Measurements from ENCODE around the gene MACIR.
A peak's percentile ranks its signal among the peaks of the same experiment; 100 is the strongest.

MACIR gene

GRCh38 chr5:103228061-103228460 lies 30.5 kb upstream of the MACIR start:
- Histone ChIP-seq H4K91ac (ENCODE audit: low read depth, low read length) (no peak overlapping the region), H3K9me3 (ENCODE audit: insufficient read depth, low read depth, low read length) (peaks cover 2% of the 10 kb centered on the region), H2AFZ (ENCODE audit: insufficient read depth, low read length, poor library complexity) (no peak overlapping the region)

DNA sequence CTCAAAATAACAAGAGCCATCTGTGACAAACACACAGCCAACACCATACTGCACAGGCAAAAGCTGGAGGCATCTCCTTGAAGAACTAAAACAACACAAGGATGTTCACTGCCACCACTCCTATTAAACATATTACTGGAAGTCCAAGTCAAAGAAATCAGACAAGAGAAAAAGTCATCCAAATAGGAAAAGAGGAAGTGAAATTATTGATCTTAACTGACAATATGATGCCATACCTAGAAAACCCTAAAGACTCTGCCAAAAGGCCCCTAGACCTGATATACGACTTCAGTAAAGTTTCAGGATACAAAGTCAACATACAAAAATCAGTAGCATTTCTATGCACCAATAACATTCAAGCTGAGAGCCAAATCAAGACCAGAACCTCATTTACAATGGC lies 30.0 kb upstream of the MACIR start:
- Histone ChIP-seq H3K4ac (ENCODE audit: low read depth, low read length) (no peak overlapping the region), H3K9ac (ENCODE audit: low read length) (no peak overlapping the region), H3K9me3 (ENCODE audit: insufficient read depth, low read depth, low read length) (peaks cover 2% of the 10 kb centered on the region), H3K4me2 (ENCODE audit: low read length) (no peak overlapping the region), H4K12ac (ENCODE audit: low read depth, low read length) (no peak overlapping the region), H3K14ac (ENCODE audit: low read length) (no peak overlapping the region), H3K79me2 (ENCODE audit: control insufficient read depth, insufficient read depth, low read length, poor library complexity) (no peaks in the 10 kb centered on the region), H4K8ac (ENCODE audit: low read depth, low read length) (no peak overlapping the region), H3K36me3 (ENCODE audit: control insufficient read depth in 1 of 2, insufficient read depth in 2 of 2, low read length in 2 of 2) (no peaks in the 10 kb centered on the region), H3K18ac (ENCODE audit: low read length) (no peak overlapping the region), H2AFZ (ENCODE audit: insufficient read depth, low read length, poor library complexity) (no peak overlapping the region), H2BK5ac (ENCODE audit: low read depth, low read length, poor library complexity) (no peak overlapping the region), H3K4me3 (ENCODE audit: low read depth, low read length) (no peak overlapping the region), H3K23ac (ENCODE audit: low read length) (no peak overlapping the region), H2BK120ac (ENCODE audit: insufficient read depth, low read length, poor library complexity) (no peak overlapping the region), H2BK12ac (ENCODE audit: low read length) (no peak overlapping the region), H3K4me1 (ENCODE audit: control insufficient read depth in 1 of 2, insufficient read depth in 2 of 2, low read length in 2 of 2) (peaks cover 0 to 3% of the 10 kb centered on the region in 2 experiments), H3K27ac (ENCODE audit: low read depth, low read length) (no peak overlapping the region), H3K27me3 (ENCODE audit: insufficient read depth, low read length) (no peaks in the 10 kb centered on the region), H2AK5ac (ENCODE audit: low read length) (no peak overlapping the region), H4K91ac (ENCODE audit: low read depth, low read length) (no peak overlapping the region), H3K79me1 (ENCODE audit: low read length) (no peaks in the 10 kb centered on the region)
- no CpG with 5 or more reads among the region's 1 CpG for WGBS (ENCODE audit: extremely low coverage, insufficient coverage, insufficient read length)
- no peak for DNase-seq

More at GRCh38 chr5:103228061-103228460, 30.5 kb upstream of the MACIR start:
- no CpG with 5 or more reads among the region's 5 CpGs for WGBS (ENCODE audit: extremely low coverage, insufficient coverage, insufficient read length)
- Histone ChIP-seq H3K79me2 (ENCODE audit: control insufficient read depth, insufficient read depth, low read length, poor library complexity) (no peaks in the 10 kb centered on the region), H3K27me3 (ENCODE audit: insufficient read depth, low read length) (no peaks in the 10 kb centered on the region), H3K9ac (ENCODE audit: low read length) (no peak overlapping the region), H3K4me3 (ENCODE audit: low read depth, low read length) (no peak overlapping the region), H3K4ac (ENCODE audit: low read depth, low read length) (no peak overlapping the region), H3K23ac (ENCODE audit: low read length) (no peak overlapping the region), H3K27ac (ENCODE audit: low read depth, low read length) (no peak overlapping the region), H2BK5ac (ENCODE audit: low read depth, low read length, poor library complexity) (no peak overlapping the region), H3K36me3 (ENCODE audit: control insufficient read depth in 1 of 2, insufficient read depth in 2 of 2, low read length in 2 of 2) (no peaks in the 10 kb centered on the region), H2BK120ac (ENCODE audit: insufficient read depth, low read length, poor library complexity) (no peak overlapping the region), H4K8ac (ENCODE audit: low read depth, low read length) (no peak overlapping the region), H2AK5ac (ENCODE audit: low read length) (no peak overlapping the region), H3K4me2 (ENCODE audit: low read length) (no peak overlapping the region), H3K79me1 (ENCODE audit: low read length) (no peaks in the 10 kb centered on the region), H3K4me1 (ENCODE audit: control insufficient read depth in 1 of 2, insufficient read depth in 2 of 2, low read length in 2 of 2) (peaks cover 0 to 3% of the 10 kb centered on the region in 2 experiments), H4K12ac (ENCODE audit: low read depth, low read length) (no peak overlapping the region), H3K14ac (ENCODE audit: low read length) (no peak overlapping the region), H2BK12ac (ENCODE audit: low read length) (no peak overlapping the region), H3K18ac (ENCODE audit: low read length) (no peak overlapping the region)
- DNase-seq: no peak

- Histone ChIP-seq H3K9ac (ENCODE audit: low read length) (no peak overlapping the region), H4K8ac (ENCODE audit: low read depth, low read length) (no peak overlapping the region), H3K36me3 (ENCODE audit: control insufficient read depth in 1 of 2, insufficient read depth in 2 of 2, low read length in 2 of 2) (no peaks in the 10 kb centered on the region), H3K27me3 (ENCODE audit: insufficient read depth, low read length) (no peaks in the 10 kb centered on the region), H2BK12ac (ENCODE audit: low read length) (no peak overlapping the region), H2BK120ac (ENCODE audit: insufficient read depth, low read length, poor library complexity) (no peak overlapping the region), H3K4me2 (ENCODE audit: low read length) (no peak overlapping the region), H2BK5ac (ENCODE audit: low read depth, low read length, poor library complexity) (no peak overlapping the region), H3K23ac (ENCODE audit: low read length) (no peak overlapping the region), H3K9me3 (ENCODE audit: insufficient read depth, low read depth, low read length) (no peaks in the 10 kb centered on the region), H2AFZ (ENCODE audit: insufficient read depth, low read length, poor library complexity) (no peak overlapping the region), H2AK5ac (ENCODE audit: low read length) (no peak overlapping the region), H3K4me1 (ENCODE audit: control insufficient read depth in 1 of 2, insufficient read depth in 2 of 2, low read length in 2 of 2) (peaks cover 0 to 2% of the 10 kb centered on the region in 2 experiments), H4K12ac (ENCODE audit: low read depth, low read length) (no peak overlapping the region), H4K91ac (ENCODE audit: low read depth, low read length) (no peak overlapping the region), H3K14ac (ENCODE audit: low read length) (no peak overlapping the region), H3K18ac (ENCODE audit: low read length) (no peak overlapping the region), H3K79me2 (ENCODE audit: control insufficient read depth, insufficient read depth, low read length, poor library complexity) (no peaks in the 10 kb centered on the region), H3K4me3 (ENCODE audit: low read depth, low read length) (no peak overlapping the region), H3K79me1 (ENCODE audit: low read length) (peaks cover 2% of the 10 kb centered on the region), H3K4ac (ENCODE audit: low read depth, low read length) (no peak overlapping the region), H3K27ac (ENCODE audit: low read depth, low read length) (no peak overlapping the region)
- WGBS (ENCODE audit: extremely low coverage, insufficient coverage, insufficient read length): no CpG with 5 or more reads among the region's 7 CpGs
- DNase-seq: peak in 1 of 2 donors; percentile 71
Observed at GRCh38 chr5:103232393-103232999, 26.1 kb upstream of the MACIR start.

- no peaks in the 10 kb centered on the region for H3K79me2 ChIP-seq (ENCODE audit: control insufficient read depth, insufficient read depth, low read length, poor library complexity)
- no peak overlapping the region for H3K4me2 ChIP-seq (ENCODE audit: low read length)
- H3K18ac ChIP-seq (ENCODE audit: low read length): no peak overlapping the region
- no peak overlapping the region for H3K4ac ChIP-seq (ENCODE audit: low read depth, low read length)
- H3K27ac ChIP-seq (ENCODE audit: low read depth, low read length): no peak overlapping the region
- H3K4me1 ChIP-seq (ENCODE audit: control insufficient read depth in 1 of 2, insufficient read depth in 2 of 2, low read length in 2 of 2): peaks cover 0 to 2% of the 10 kb centered on the region in 2 experiments
- no peaks in the 10 kb centered on the region for H3K27me3 ChIP-seq (ENCODE audit: insufficient read depth, low read length)
- no peak overlapping the region for H2AK5ac ChIP-seq (ENCODE audit: low read length)
- no peak overlapping the region for H4K12ac ChIP-seq (ENCODE audit: low read depth, low read length)
- H4K8ac ChIP-seq (ENCODE audit: low read depth, low read length): no peak overlapping the region
- no peak overlapping the region for H4K91ac ChIP-seq (ENCODE audit: low read depth, low read length)
- no peak overlapping the region for H3K4me3 ChIP-seq (ENCODE audit: low read depth, low read length)
- H2AFZ ChIP-seq (ENCODE audit: insufficient read depth, low read length, poor library complexity): peak overlapping the region; percentile 10
- no peak overlapping the region for H2BK120ac ChIP-seq (ENCODE audit: insufficient read depth, low read length, poor library complexity)
- H3K79me1 ChIP-seq (ENCODE audit: low read length): peaks cover 2% of the 10 kb centered on the region
- no peaks in the 10 kb centered on the region for H3K36me3 ChIP-seq (ENCODE audit: control insufficient read depth in 1 of 2, insufficient read depth in 2 of 2, low read length in 2 of 2)
- H2BK12ac ChIP-seq (ENCODE audit: low read length): peak overlapping the region; percentile 46
- WGBS (ENCODE audit: extremely low coverage, insufficient coverage, insufficient read length): no CpG with 5 or more reads among the region's 4 CpGs
- H2BK5ac ChIP-seq (ENCODE audit: low read depth, low read length, poor library complexity): peak overlapping the region; percentile 19
- H3K9ac ChIP-seq (ENCODE audit: low read length): no peak overlapping the region
- H3K14ac ChIP-seq (ENCODE audit: low read length): no peak overlapping the region
- no peaks in the 10 kb centered on the region for H3K9me3 ChIP-seq (ENCODE audit: insufficient read depth, low read depth, low read length)
- DNase-seq: peak; percentile 24 to 46
- no peak overlapping the region for H3K23ac ChIP-seq (ENCODE audit: low read length)
Observed at GRCh38 chr5:103234239-103234975, 24.2 kb upstream of the MACIR start.
